AG04450 (cell line): Measurements from ENCODE around the gene FCRL4. TPM values are rescaled to one million over a fixed set of nuclear protein-coding genes. Genes with fewer than 3 reads are reported as not detected.

Experiments used
- CTCF ChIA-PET: fragments of 300-600, 350-600 bp; formaldehyde crosslinking; extraction: SDS; loops from one replicate; lab custom pipeline; 2022; ENCODE audit warnings: antibody characterized with exemption, inconsistent platforms; lab: Charles Lee
- POLR2A ChIA-PET: fragments of 350-600 bp; formaldehyde crosslinking; extraction: SDS; loops from one replicate; lab custom pipeline; 2021; ENCODE audit warnings: antibody characterized with exemption, inconsistent platforms; lab: Yijun Ruan, JAX
- DNase-seq: peaks from one replicate; pipeline ENCODE4 v3.0.0-alpha.2; 2011; ENCODE audit warnings: low read depth, low spot score
- H3K27ac ChIP-seq: one replicate; pipeline ENCODE4 v1.5.1; 2012; ENCODE audit warnings: low read depth, low read length, control low read depth
- H3K27me3 ChIP-seq: one replicate; pipeline ENCODE4 v1.6.0; 2012; ENCODE audit warnings: low read length; ENCODE audit not compliant: control insufficient read depth, insufficient read depth
- H3K4me3 ChIP-seq: 2 replicates; pipeline ENCODE4 v1.5.1; 2011; ENCODE audit warnings: mild to moderate bottlenecking, low read depth, low read length, control low read depth
- H3K9me3 ChIP-seq: 2 replicates; pipeline ENCODE4 v1.5.1; 2012; ENCODE audit warnings: low read length; ENCODE audit not compliant: control insufficient read depth, insufficient read depth
- CTCF ChIP-seq: IDR thresholded peaks from 2 replicates; pipeline ENCODE4 v1.5.1; 2011; ENCODE audit warnings: low read depth, low read length, control low read depth, inconsistent platforms
- polyA plus RNA-seq: library from polyadenylated mRNA; depleted of rRNA; stranded (reverse); fragments of >200 nt; gene quantifications from 2 replicates; pipeline ENCODE4 v1.2.3, GENCODE V29; 2011

FCRL4 gene
- polyA plus RNA-seq, 1 experiment: not detected

GRCh38 chr1:157540852-157541251 lies 57.0 kb downstream of the FCRL4 start:
- no peak for DNase-seq
- Histone ChIP-seq H3K27ac (no peak overlapping the region), H3K9me3 (no peaks in the 10 kb centered on the region), H3K27me3 (no peaks in the 10 kb centered on the region), H3K4me3 (no peak overlapping the region)
- ChIA-PET POLR2A (no interaction called here), CTCF (no interaction called here)
- no peak for TF ChIP-seq CTCF

GRCh38 chr1:157540160-157540748 lies 57.6 kb downstream of the FCRL4 start:
- Histone ChIP-seq H3K9me3 (no peaks in the 10 kb centered on the region), H3K27me3 (no peaks in the 10 kb centered on the region), H3K4me3 (no peak overlapping the region), H3K27ac (no peak overlapping the region)
- DNase-seq: no peak
- ChIA-PET POLR2A (no interaction called here), CTCF (no interaction called here)
- TF ChIP-seq CTCF: no peak

GRCh38 chr1:157539568-157539967 lies 58.3 kb downstream of the FCRL4 start:
- DNase-seq: no peak
- no peak overlapping the region for H3K27ac ChIP-seq
- H3K4me3 ChIP-seq: no peak overlapping the region
- no peaks in the 10 kb centered on the region for H3K27me3 ChIP-seq
- ChIA-PET POLR2A (no interaction called here), CTCF (no interaction called here)
- TF ChIP-seq CTCF: no peak
- no peaks in the 10 kb centered on the region for H3K9me3 ChIP-seq

- no peaks in the 10 kb centered on the region for H3K27me3 ChIP-seq
- ChIA-PET CTCF (no interaction called here), POLR2A (no interaction called here)
- H3K9me3 ChIP-seq: no peaks in the 10 kb centered on the region
- no peak for DNase-seq
- TF ChIP-seq CTCF: no peak
- H3K27ac ChIP-seq: no peak overlapping the region
- H3K4me3 ChIP-seq: no peak overlapping the region
Measured at GRCh38 chr1:157532569-157532968, 65.3 kb downstream of the FCRL4 start.

GRCh38 chr1:157523774-157524493 lies 74.0 kb downstream of the FCRL4 start:
- no peak overlapping the region for H3K27ac ChIP-seq

More at GRCh38 chr1:157523774-157524493, 74.0 kb downstream of the FCRL4 start:
- H3K4me3 ChIP-seq: no peak overlapping the region
- no peaks in the 10 kb centered on the region; the same call in 1 of the 2 replicates for H3K9me3 ChIP-seq
- no peaks in the 10 kb centered on the region for H3K27me3 ChIP-seq
- ChIA-PET POLR2A (no interaction called here), CTCF (interaction anchor here (1.0 kb wide), 1 partner anchor 18 kb away, joined by 3 read pairs; no protein-coding TSS in a partner anchor)
- TF ChIP-seq CTCF: no peak
- no peak for DNase-seq
